ENCODE measurements around the gene LGMN. TPM values are rescaled to one million over a fixed set of nuclear protein-coding genes. Genes with fewer than 3 reads are reported as not detected.

The LGMN gene
- total and polyA plus RNA-seq, 2 of the 13 experiments (the other 11 are each of a cell fraction or from before 2014, with no cell fraction given), result 28.9 to 76.4 TPM

GRCh38 chr14:92760524-92760805, 12.0 kb upstream of the LGMN start:
- Histone ChIP-seq H3K27ac (ENCODE audit: extremely low read length, insufficient read depth, low read length) (no peak overlapping the region), H3K4me1 (ENCODE audit: insufficient read depth, low read length) (peaks cover 17% of the 10 kb centered on the region; the same call in 1 of the 2 replicates), H3K36me3 (replicated peaks in 1 of 2; ENCODE audit: control insufficient read depth in 1 of 2, insufficient read depth in 2 of 2, low read length in 2 of 2) (no peaks in the 10 kb centered on the region), H3K4me2 (ENCODE audit: low read depth, low read length) (no peak overlapping the region), H3K27me3 (ENCODE audit: control insufficient read depth in 1 of 2, insufficient read depth in 2 of 2, low read length in 2 of 2) (peaks cover 0 to 18% of the 10 kb centered on the region in 2 experiments; a peak in 1 of 5 replicates), H4K20me1 (ENCODE audit: insufficient read depth, low read length) (no peaks in the 10 kb centered on the region), H3K79me2 (ENCODE audit: insufficient read depth, low read length) (no peaks in the 10 kb centered on the region), H2AFZ (ENCODE audit: low read length) (no peak overlapping the region), H3K9me3 (ENCODE audit: low read length) (no peaks in the 10 kb centered on the region), H3K9ac (ENCODE audit: insufficient read depth, low read depth, low read length) (no peak overlapping the region), H3K4me3 (replicated peaks in 1 of 3; ENCODE audit: insufficient read depth in 1 of 3, low read depth in 2 of 3, low read length in 3 of 3) (no peak overlapping the region)
- FAIRE-seq (no peak), DNase-seq (ENCODE audit: low spot score) (no peak), ATAC-seq (no peak)
- WGBS (ENCODE audit: low lambda C conversion rate), result 50% methylated on average over 6 of the region's 7 CpGs
- ChIA-PET POLR2A (no interaction called here), CTCF (ENCODE audit: low intra/inter-chr PET ratio, low total read pairs) (no interaction called here)
- in situ Hi-C loops (cut with HindIII; ENCODE audit: extremely low pct_ligation_motif_present, low pct_unique_long_range_greater_than_20kb) (no loop called here), intact Hi-C loops (cut with micrococcal nuclease; ENCODE audit: unreplicated experiment) (no loop called here)
- BruUV-seq (replicated peaks), result no TSS peak
- TF ChIP-seq ZNF468 (CRISPR knock-in tag; IDR thresholded peaks at IDR 0.05) (no peak), TMF1 (CRISPR knock-in tag; IDR thresholded peaks at IDR 0.05; ENCODE audit: low read depth) (no peak), GABPB1 (CRISPR knock-in tag; IDR thresholded peaks at IDR 0.05) (no peak), ZBTB2 (CRISPR knock-in tag; IDR thresholded peaks at IDR 0.05; ENCODE audit: low read depth) (no peak), CERS6 (CRISPR knock-in tag; IDR thresholded peaks at IDR 0.05) (no peak), SNAPC4 (CRISPR knock-in tag; IDR thresholded peaks at IDR 0.05) (no peak), ZNF296 (CRISPR knock-in tag; conservative IDR thresholded peaks at IDR 0.05) (no peak), SCMH1 (CRISPR knock-in tag; IDR thresholded peaks at IDR 0.05; ENCODE audit: borderline replicate concordance) (no peak), ZSCAN20 (CRISPR knock-in tag; IDR thresholded peaks at IDR 0.05; ENCODE audit: borderline replicate concordance) (no peak), CENPX (CRISPR knock-in tag; IDR thresholded peaks at IDR 0.05) (no peak), ZSCAN31 (CRISPR knock-in tag; IDR thresholded peaks at IDR 0.05; ENCODE audit: low read depth) (no peak), MED8 (CRISPR knock-in tag; IDR thresholded peaks at IDR 0.05; ENCODE audit: insufficient replicate concordance) (no peak), ZSCAN5A (CRISPR knock-in tag; IDR thresholded peaks at IDR 0.05; ENCODE audit: borderline replicate concordance) (no peak)
